ENCODE measurements around the gene ATP6V0B. TPM values are rescaled to one million over a fixed set of nuclear protein-coding genes. Genes with fewer than 3 reads are reported as not detected.
A peak's percentile ranks its signal among the peaks of the same experiment; 100 is the strongest.

ATP6V0B gene
- polyA plus RNA-seq, 1 donor from 2014 or later: 580 TPM

GRCh38 chr1:43930168-43930948 is 44.4 kb upstream of the ATP6V0B start:
- Histone ChIP-seq H3F3A (ENCODE audit: insufficient read depth, low read length, poor library complexity, severe bottlenecking) (no peaks in the 10 kb centered on the region), H3K36me3 (ENCODE audit: insufficient read depth, low read length) (no peaks in the 10 kb centered on the region), H3K27ac (ENCODE audit: low read length) (no peak overlapping the region), H3K4me3 (ENCODE audit: low read length) (no peak overlapping the region), H3K27me3 (ENCODE audit: insufficient read depth, low read depth, low read length) (peaks cover 20% of the 10 kb centered on the region), H3K9me3 (ENCODE audit: low read length) (no peaks in the 10 kb centered on the region), H2AFZ (ENCODE audit: low read depth, low read length) (no peak overlapping the region), H4K20me1 (ENCODE audit: insufficient read depth) (no peaks in the 10 kb centered on the region), H3K79me2 (replicated peaks; ENCODE audit: insufficient read depth, low read length) (no peaks in the 10 kb centered on the region), H3K4me2 (ENCODE audit: low read length) (no peak overlapping the region), H3K9ac (ENCODE audit: low read length) (no peak overlapping the region), H3K9me2 (ENCODE audit: insufficient read depth, low read length) (no peaks in the 10 kb centered on the region)
- TF ChIP-seq POLR2AphosphoS5 (IDR thresholded peaks at IDR 0.05) (no peak), CTCF (IDR thresholded peaks at IDR 0.05; ENCODE audit: poor library complexity, severe bottlenecking) (peak; percentile 17)

- Histone ChIP-seq H3K4me3 (ENCODE audit: low read length) (no peak overlapping the region), H3K79me2 (replicated peaks; ENCODE audit: insufficient read depth, low read length) (no peaks in the 10 kb centered on the region), H3K9me3 (ENCODE audit: low read length) (no peaks in the 10 kb centered on the region), H3K36me3 (ENCODE audit: insufficient read depth, low read length) (no peaks in the 10 kb centered on the region), H2AFZ (ENCODE audit: low read depth, low read length) (no peak overlapping the region), H3K9ac (ENCODE audit: low read length) (no peak overlapping the region), H3K27me3 (ENCODE audit: insufficient read depth, low read depth, low read length) (peaks cover 26% of the 10 kb centered on the region), H4K20me1 (ENCODE audit: insufficient read depth) (no peaks in the 10 kb centered on the region), H3K27ac (ENCODE audit: low read length) (no peak overlapping the region), H3K4me2 (ENCODE audit: low read length) (no peak overlapping the region), H3F3A (ENCODE audit: insufficient read depth, low read length, poor library complexity, severe bottlenecking) (no peaks in the 10 kb centered on the region), H3K9me2 (ENCODE audit: insufficient read depth, low read length) (no peaks in the 10 kb centered on the region)
- TF ChIP-seq EP300 (conservative IDR thresholded peaks at IDR 0.05; ENCODE audit: poor library complexity, severe bottlenecking) (no peak), CTCF (IDR thresholded peaks at IDR 0.05; ENCODE audit: poor library complexity, severe bottlenecking) (no peak), REST (IDR thresholded peaks at IDR 0.05; ENCODE audit: borderline replicate concordance) (no peak), SMC3 (conservative IDR thresholded peaks at IDR 0.05; ENCODE audit: poor library complexity) (no peak), POLR2AphosphoS5 (IDR thresholded peaks at IDR 0.05) (no peak), RAD21 (conservative IDR thresholded peaks at IDR 0.05) (no peak), TAF1 (IDR thresholded peaks at IDR 0.05; ENCODE audit: low read depth) (no peak), MXI1 (conservative IDR thresholded peaks at IDR 0.05; ENCODE audit: poor library complexity, severe bottlenecking) (no peak), EZH2 (IDR thresholded peaks at IDR 0.05; ENCODE audit: borderline replicate concordance, insufficient read depth, low read length, poor library complexity, severe bottlenecking) (no peak)
Measured at GRCh38 chr1:43930949-43931275, 43.8 kb upstream of the ATP6V0B start.

All from neural cell (in vitro differentiated cells).